ENCODE results near the gene RSL1D1.

- TF ChIP-seq POLR2AphosphoS2 (conservative IDR thresholded peaks at IDR 0.05; ENCODE audit: low read length) (no peak), ZFP36 (IDR thresholded peaks at IDR 0.05; ENCODE audit: borderline replicate concordance, partially characterized antibody) (no peak), CTCF (IDR thresholded peaks at IDR 0.05) (0 out of 3 replicates have a peak, but pooled peaks have one; percentile 16), PHF8 (IDR thresholded peaks at IDR 0.05; ENCODE audit: borderline replicate concordance, low read depth) (no peak), EP300 (IDR thresholded peaks at IDR 0.05) (no peak), REST (IDR thresholded peaks at IDR 0.05) (no peak)
These were observed 19.9 kb upstream of the RSL1D1 start for GRCh38 chr16:11871193-11871592.
